Measurements from ENCODE around the gene GORASP1. TPM values are rescaled to one million over a fixed set of nuclear protein-coding genes. Genes with fewer than 3 reads are reported as not detected.

GORASP1 gene
- total RNA-seq, 6 experiments from 2014 or later, result 27.8 to 35.5 (median 33.1) TPM

GRCh38 chr3:39105687-39106063, 1.8 kb downstream of the GORASP1 start:
- ATAC-seq (no peak), DNase-seq (no peak)
- no peaks in the 10 kb centered on the region for H3K27me3 ChIP-seq
- H3K36me3 ChIP-seq, result no peaks in the 10 kb centered on the region
- H3K27ac ChIP-seq, result no peak overlapping the region
- no peak overlapping the region for H3K4me3 ChIP-seq
- intact Hi-C loops (cut with DNase I), result loop anchor here in 1 of 2 donors (10.0 kb wide), 1 partner anchor 179 kb away; the partner anchor contains the start of gene CX3CR1
- WGBS (ENCODE audit: insufficient coverage, low coverage, low lambda C conversion rate, missing lambda C conversion rate), result 82% methylated on average over 3 of the region's 3 CpGs
- no peak for TF ChIP-seq POLR2A (IDR thresholded peaks at IDR 0.05)
- TF ChIP-seq, protein P1, sequence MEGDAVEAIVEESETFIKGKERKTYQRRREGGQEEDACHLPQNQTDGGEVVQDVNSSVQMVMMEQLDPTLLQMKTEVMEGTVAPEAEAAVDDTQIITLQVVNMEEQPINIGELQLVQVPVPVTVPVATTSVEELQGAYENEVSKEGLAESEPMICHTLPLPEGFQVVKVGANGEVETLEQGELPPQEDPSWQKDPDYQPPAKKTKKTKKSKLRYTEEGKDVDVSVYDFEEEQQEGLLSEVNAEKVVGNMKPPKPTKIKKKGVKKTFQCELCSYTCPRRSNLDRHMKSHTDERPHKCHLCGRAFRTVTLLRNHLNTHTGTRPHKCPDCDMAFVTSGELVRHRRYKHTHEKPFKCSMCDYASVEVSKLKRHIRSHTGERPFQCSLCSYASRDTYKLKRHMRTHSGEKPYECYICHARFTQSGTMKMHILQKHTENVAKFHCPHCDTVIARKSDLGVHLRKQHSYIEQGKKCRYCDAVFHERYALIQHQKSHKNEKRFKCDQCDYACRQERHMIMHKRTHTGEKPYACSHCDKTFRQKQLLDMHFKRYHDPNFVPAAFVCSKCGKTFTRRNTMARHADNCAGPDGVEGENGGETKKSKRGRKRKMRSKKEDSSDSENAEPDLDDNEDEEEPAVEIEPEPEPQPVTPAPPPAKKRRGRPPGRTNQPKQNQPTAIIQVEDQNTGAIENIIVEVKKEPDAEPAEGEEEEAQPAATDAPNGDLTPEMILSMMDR (IDR thresholded peaks at IDR 0.05), result no peak
- no peaks in the 10 kb centered on the region for H3K9me3 ChIP-seq
- peaks cover 0 to 24% (median 8%) of the 10 kb centered on the region in 4 donors for H3K4me1 ChIP-seq

- no peak overlapping the region for H3K4me3 ChIP-seq
- H3K27me3 ChIP-seq, result no peaks in the 10 kb centered on the region
- intact Hi-C loops (cut with DNase I), result loop anchor here in 1 of 2 donors (10.0 kb wide), 1 partner anchor 180 kb away; the partner anchor contains the start of gene CX3CR1
- peaks cover 0 to 1% (median 0%) of the 10 kb centered on the region in 4 donors for H3K36me3 ChIP-seq
- ATAC-seq (no peak), DNase-seq (no peak)
- 85% methylated on average over 6 of the region's 7 CpGs for WGBS (ENCODE audit: insufficient coverage, low coverage, low lambda C conversion rate, missing lambda C conversion rate)
- H3K9me3 ChIP-seq, result no peaks in the 10 kb centered on the region
- peaks cover 0 to 24% (median 8%) of the 10 kb centered on the region in 4 donors for H3K4me1 ChIP-seq
- TF ChIP-seq, protein P1 (IDR thresholded peaks at IDR 0.05), result no peak
- TF ChIP-seq POLR2A (IDR thresholded peaks at IDR 0.05), result no peak
- H3K27ac ChIP-seq, result no peak overlapping the region
Observed at GRCh38 chr3:39104961-39105686, 2.3 kb downstream of the GORASP1 start.

- Histone ChIP-seq H3K36me3 (peaks cover 0 to 13% (median 4%) of the 10 kb centered on the region in 4 donors), H3K4me3 (no peak overlapping the region), H3K27ac (no peak overlapping the region), H3K4me1 (peaks cover 0 to 24% (median 8%) of the 10 kb centered on the region in 4 donors), H3K27me3 (no peaks in the 10 kb centered on the region), H3K9me3 (no peaks in the 10 kb centered on the region)
- 79% methylated on average over 2 of the region's 6 CpGs for WGBS (ENCODE audit: insufficient coverage, low coverage, low lambda C conversion rate, missing lambda C conversion rate)
- intact Hi-C loops (cut with DNase I), result loop anchor here in 1 of 2 donors (10.0 kb wide), 1 partner anchor 181 kb away; the partner anchor contains the start of gene CX3CR1
- TF ChIP-seq, protein P1 (IDR thresholded peaks at IDR 0.05), result no peak
- TF ChIP-seq POLR2A (IDR thresholded peaks at IDR 0.05), result no peak
- DNase-seq (no peak), ATAC-seq (no peak)
Observed at GRCh38 chr3:39103791-39104552, 3.5 kb downstream of the GORASP1 start.

GRCh38 chr3:39103324-39103693, 4.1 kb downstream of the GORASP1 start:
- Histone ChIP-seq H3K27me3 (no peaks in the 10 kb centered on the region), H3K4me3 (no peak overlapping the region), H3K4me1 (peaks cover 0 to 24% (median 8%) of the 10 kb centered on the region in 4 donors), H3K36me3 (peaks cover 0 to 19% (median 9%) of the 10 kb centered on the region in 4 donors), H3K9me3 (no peaks in the 10 kb centered on the region), H3K27ac (no peak overlapping the region)
- TF ChIP-seq, protein P1 (IDR thresholded peaks at IDR 0.05), result no peak
- no peak for TF ChIP-seq POLR2A (IDR thresholded peaks at IDR 0.05)
- WGBS (ENCODE audit: insufficient coverage, low coverage, low lambda C conversion rate, missing lambda C conversion rate), result no CpG with 5 or more reads among the region's 4 CpGs
- ATAC-seq (no peak), DNase-seq (no peak)
- intact Hi-C loops (cut with DNase I), result loop anchor here in 1 of 2 donors (10.0 kb wide), 1 partner anchor 181 kb away; the partner anchor contains the start of gene CX3CR1
